Kidney epithelial cell (primary cell): ENCODE data around the gene SMYD2. TPM values are rescaled to one million over a fixed set of nuclear protein-coding genes. Genes with fewer than 3 reads are reported as not detected.

Experiments
- DNase-seq: peaks from one replicate; pipeline ENCODE4 v3.0.0-alpha.2; 2010; ENCODE audit warnings: low read depth
- H3K27me3 ChIP-seq: 2 replicates; pipeline ENCODE4 v1.6.0; 2011; ENCODE audit warnings: low read length; ENCODE audit not compliant: control insufficient read depth, insufficient read depth
- H3K36me3 ChIP-seq: 2 replicates; pipeline ENCODE4 v1.5.1; 2011; ENCODE audit warnings: low read length; ENCODE audit not compliant: control insufficient read depth, insufficient read depth
- H3K4me3 ChIP-seq: 2 replicates; pipeline ENCODE4 v1.5.1; 2011; ENCODE audit warnings: low read depth, mild to moderate bottlenecking, control low read depth, low read length
- CTCF ChIP-seq: IDR thresholded peaks from 2 replicates; pipeline ENCODE4 v1.5.1; 2011; ENCODE audit warnings: mild to moderate bottlenecking, moderate library complexity, low read length, control low read depth, inconsistent platforms; ENCODE audit not compliant: insufficient read depth, poor library complexity, severe bottlenecking
- total RNA-seq: library from RNA; depleted of rRNA; stranded (reverse); fragments of >200 nt; gene quantifications from 2 replicates; pipeline ENCODE4 v1.2.3, GENCODE V29; 2015

Gene SMYD2
- total RNA-seq, 1 donor from 2014 or later: 54.7 TPM

- no peak for TF ChIP-seq CTCF
- Histone ChIP-seq H3K27me3 (no peaks in the 10 kb centered on the region), H3K36me3 (no peaks in the 10 kb centered on the region), H3K4me3 (no peak overlapping the region)
- DNase-seq: no peak
Observed at GRCh38 chr1:214295934-214296333, 15.0 kb downstream of the SMYD2 start.

- DNase-seq: peak; percentile 61
- no peak for TF ChIP-seq CTCF
- H3K36me3 ChIP-seq: no peaks in the 10 kb centered on the region
- H3K4me3 ChIP-seq: no peak overlapping the region
- no peaks in the 10 kb centered on the region for H3K27me3 ChIP-seq
Observed at GRCh38 chr1:214296860-214297745, 16.1 kb downstream of the SMYD2 start.

GRCh38 chr1:214300149-214300780 is 19.3 kb downstream of the SMYD2 start:
- no peak for DNase-seq
- Histone ChIP-seq H3K36me3 (no peaks in the 10 kb centered on the region), H3K4me3 (no peak overlapping the region), H3K27me3 (no peaks in the 10 kb centered on the region)
- TF ChIP-seq CTCF: no peak

- no peaks in the 10 kb centered on the region for H3K27me3 ChIP-seq
- no peaks in the 10 kb centered on the region for H3K36me3 ChIP-seq
- no peak for TF ChIP-seq CTCF
- DNase-seq: no peak
- H3K4me3 ChIP-seq: no peak overlapping the region
Observed at GRCh38 chr1:214301526-214301925, 20.6 kb downstream of the SMYD2 start.

DNA sequence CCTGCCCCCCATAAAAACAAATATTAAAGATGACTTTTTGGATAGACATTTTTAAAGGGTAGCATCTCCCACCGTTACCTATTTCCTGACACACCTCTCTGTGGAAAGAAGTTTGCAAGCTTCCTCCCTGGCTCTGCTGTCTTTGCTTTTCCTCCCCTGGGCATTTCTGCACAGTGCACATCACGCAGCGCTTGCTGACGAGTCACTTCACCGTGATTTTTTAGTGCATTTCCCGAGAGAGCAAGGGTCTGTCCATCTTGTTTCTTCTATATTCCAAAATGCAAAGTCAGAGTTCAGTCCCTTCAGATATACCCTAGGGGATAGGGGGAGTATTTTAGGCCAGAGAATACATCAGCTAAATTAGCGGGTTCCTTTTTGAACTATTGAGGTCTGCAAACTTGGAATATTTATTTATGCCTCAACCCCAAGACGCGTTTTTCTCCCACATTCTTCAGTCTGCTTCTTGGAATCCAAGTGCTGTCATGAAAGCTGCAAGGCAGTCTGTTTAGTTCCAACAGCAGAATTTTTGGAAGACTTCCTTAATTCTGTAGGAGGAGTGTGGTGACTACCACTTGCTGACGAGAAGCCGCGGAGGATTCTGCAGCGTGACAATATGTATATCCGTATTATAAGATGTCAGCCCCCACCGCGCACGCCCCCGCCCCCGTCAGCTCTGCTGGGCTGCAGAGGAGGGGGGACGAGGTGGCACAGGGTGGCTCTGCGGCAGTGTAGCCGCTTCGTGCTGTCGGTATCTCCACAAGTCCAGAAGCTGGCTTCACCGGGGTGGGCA is 22.4 kb downstream of the SMYD2 start:
- no peaks in the 10 kb centered on the region for H3K27me3 ChIP-seq
- DNase-seq: no peak
- TF ChIP-seq CTCF: no peak
- no peaks in the 10 kb centered on the region for H3K36me3 ChIP-seq
- no peak overlapping the region for H3K4me3 ChIP-seq
